HEK293 (cell line): ENCODE data around the gene TTF2.
A peak's percentile ranks its signal among the peaks of the same experiment; 100 is the strongest.

ENCODE experiments used
- BCL11B ChIP-seq: fragments of 450-650 bp; formaldehyde crosslinking; IDR thresholded peaks from 2 replicates; pipeline ENCODE4 v1.5.1; 2016; ENCODE audit warnings: low read depth, missing biosample characterization, missing genetic modification characterization
- EGR2 ChIP-seq: fragments of 450-650 bp; formaldehyde crosslinking; IDR thresholded peaks from 2 replicates; pipeline ENCODE4 v1.5.1; 2016; ENCODE audit warnings: low read depth, missing biosample characterization, missing genetic modification characterization
- HIC1 ChIP-seq: fragments of 450-650 bp; formaldehyde crosslinking; IDR thresholded peaks from 2 replicates; pipeline ENCODE4 v1.5.1; 2016; ENCODE audit warnings: missing biosample characterization, missing genetic modification characterization
- KLF10 ChIP-seq: fragments of 450-650 bp; IDR thresholded peaks from 2 replicates; pipeline ENCODE4 v1.5.1; 2018; ENCODE audit warnings: missing biosample characterization, mild to moderate bottlenecking, missing genetic modification characterization
- KLF16 ChIP-seq: fragments of 450-650 bp; formaldehyde crosslinking; IDR thresholded peaks from 2 replicates; pipeline ENCODE4 v1.5.1; 2017; ENCODE audit warnings: missing biosample characterization, missing genetic modification characterization
- PRDM10 ChIP-seq: fragments of 450-650 bp; formaldehyde crosslinking; IDR thresholded peaks from 2 replicates; pipeline ENCODE4 v1.5.1; 2016; ENCODE audit warnings: missing biosample characterization, missing genetic modification characterization
- TRIM28 ChIP-seq: IDR thresholded peaks from 2 replicates; pipeline ENCODE4 v1.6.1; 2011; ENCODE audit warnings: low read length, control low read depth, borderline replicate concordance
- YY1 ChIP-seq: fragments of 450-650 bp; formaldehyde crosslinking; IDR thresholded peaks from 2 replicates; pipeline ENCODE4 v1.5.1; 2018; ENCODE audit warnings: missing biosample characterization, missing genetic modification characterization
- ZIC2 ChIP-seq: fragments of 450-650 bp; formaldehyde crosslinking; IDR thresholded peaks from 2 replicates; pipeline ENCODE4 v1.5.1; 2016; ENCODE audit warnings: missing biosample characterization, missing genetic modification characterization
- ZNF114 ChIP-seq: fragments of 450-650 bp; formaldehyde crosslinking; IDR thresholded peaks from 2 replicates; pipeline ENCODE4 v1.5.0; 2017; ENCODE audit warnings: missing biosample characterization, missing genetic modification characterization
- ZNF23 ChIP-seq: fragments of 450-650 bp; formaldehyde crosslinking; IDR thresholded peaks from 2 replicates; pipeline ENCODE4 v1.5.1; 2016; ENCODE audit warnings: missing biosample characterization, missing genetic modification characterization, borderline replicate concordance
- ZNF24 ChIP-seq: fragments of 450-650 bp; formaldehyde crosslinking; IDR thresholded peaks from 2 replicates; pipeline ENCODE4 v1.5.1; 2016; ENCODE audit warnings: missing biosample characterization, missing genetic modification characterization
- ZNF292 ChIP-seq: fragments of 450-650 bp; formaldehyde crosslinking; IDR thresholded peaks from 2 replicates; pipeline ENCODE4 v1.5.1; 2016; ENCODE audit warnings: low read depth, missing biosample characterization, missing genetic modification characterization, borderline replicate concordance
- ZNF335 ChIP-seq: fragments of 450-650 bp; formaldehyde crosslinking; conservative IDR thresholded peaks from 2 replicates; pipeline ENCODE4 v1.5.1; 2016; ENCODE audit warnings: missing biosample characterization, missing genetic modification characterization
- ZNF341 ChIP-seq: fragments of 450-650 bp; formaldehyde crosslinking; IDR thresholded peaks from 2 replicates; pipeline ENCODE4; 2016; ENCODE audit warnings: low read depth, missing biosample characterization, missing genetic modification characterization
- ZNF426 ChIP-seq: fragments of 450-650 bp; formaldehyde crosslinking; IDR thresholded peaks from 2 replicates; pipeline ENCODE4 v1.5.1; 2017; ENCODE audit warnings: missing biosample characterization, missing genetic modification characterization, mild to moderate bottlenecking, inconsistent platforms, moderate library complexity
- ZNF473 ChIP-seq: fragments of 450-650 bp; formaldehyde crosslinking; IDR thresholded peaks from 2 replicates; pipeline ENCODE4 v1.5.1; 2017; ENCODE audit warnings: missing biosample characterization, missing genetic modification characterization
- ZNF624 ChIP-seq: fragments of 450-650 bp; formaldehyde crosslinking; IDR thresholded peaks from 2 replicates; pipeline ENCODE4 v1.5.1; 2017; ENCODE audit warnings: missing biosample characterization, missing genetic modification characterization
- ZNF704 ChIP-seq: fragments of 450-650 bp; formaldehyde crosslinking; IDR thresholded peaks from 2 replicates; pipeline ENCODE4 v1.5.1; 2016; ENCODE audit warnings: missing biosample characterization, missing genetic modification characterization
- ZSCAN18 ChIP-seq: fragments of 450-650 bp; formaldehyde crosslinking; IDR thresholded peaks from 2 replicates; pipeline ENCODE4 v1.5.1; 2016; ENCODE audit warnings: missing biosample characterization, missing genetic modification characterization
- ZSCAN30 ChIP-seq: fragments of 450-650 bp; IDR thresholded peaks from 2 replicates; pipeline ENCODE4 v1.5.1; 2018; ENCODE audit warnings: missing biosample characterization, mild to moderate bottlenecking, missing genetic modification characterization, moderate library complexity

TTF2 gene

GRCh38 chr1:117059334-117059677 is 820 bp upstream of the TTF2 start (continued):
- no peak for TF ChIP-seq KLF10 (tag by site-specific recombination)
- TF ChIP-seq BCL11B (tag by site-specific recombination), result no peak; the same call in 1 of the 2 replicates
- no peak for TF ChIP-seq ZNF704 (tag by site-specific recombination)
- no peak for TF ChIP-seq ZNF341
- TF ChIP-seq ZNF292 (tag by site-specific recombination), result no peak
- TF ChIP-seq ZNF114 (tag by site-specific recombination), result no peak
- no peak for TF ChIP-seq ZNF426 (tag by site-specific recombination)
- no peak for TF ChIP-seq ZNF473 (tag by site-specific recombination)
- TF ChIP-seq ZNF23 (tag by site-specific recombination), result no peak
- TF ChIP-seq ZIC2 (tag by site-specific recombination), result no peak
- no peak; the same call in 1 of the 2 replicates for TF ChIP-seq KLF16 (tag by site-specific recombination)
- TF ChIP-seq ZSCAN30, result no peak
- no peak for TF ChIP-seq ZNF624 (tag by site-specific recombination)
- TF ChIP-seq PRDM10 (tag by site-specific recombination), result peak; percentile 80
- TF ChIP-seq ZSCAN18 (tag by site-specific recombination), result no peak
- no peak for TF ChIP-seq ZNF24 (tag by site-specific recombination)
- TF ChIP-seq HIC1 (tag by site-specific recombination), result no peak
- 0 out of 2 replicates have a peak, but pooled peaks have one; percentile 5 for TF ChIP-seq TRIM28
- peak; percentile 57 for TF ChIP-seq EGR2 (tag by site-specific recombination)
- no peak; the same call in 1 of the 2 replicates for TF ChIP-seq YY1 (tag by site-specific recombination)
- TF ChIP-seq ZNF335 (tag by site-specific recombination), result peak; percentile 95
